Measurements from ENCODE around the gene PRKCH. TPM values are rescaled to one million over a fixed set of nuclear protein-coding genes. Genes with fewer than 3 reads are reported as not detected.

Gene PRKCH
- total and polyA plus RNA-seq, 2 of the 13 experiments (the other 11 are each of a cell fraction or from before 2014, with no cell fraction given), result 0.48 to 1.3 TPM

DNA sequence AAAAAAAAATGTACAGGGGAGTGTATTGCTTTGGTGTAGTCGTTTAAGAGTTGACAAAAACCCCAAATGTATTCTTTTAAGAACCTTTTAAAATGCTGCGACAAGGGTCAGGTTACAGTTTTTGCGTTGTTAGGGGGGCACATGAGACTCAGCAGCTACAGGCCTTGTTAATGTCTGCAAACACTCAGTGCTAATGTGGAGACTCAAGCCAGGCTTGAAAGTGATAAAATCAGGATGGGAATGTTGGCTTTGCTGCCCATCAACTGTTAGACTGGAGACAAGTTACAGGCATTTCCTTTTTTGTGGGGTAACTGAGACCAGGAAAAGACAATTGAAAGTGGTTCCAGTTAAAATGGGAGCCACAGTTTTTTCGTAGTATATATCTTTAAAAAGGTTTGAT is 84.8 kb downstream of the PRKCH start:
- FAIRE-seq, result no peak
- H3K4me1 ChIP-seq (ENCODE audit: insufficient read depth, low read length), result no peaks in the 10 kb centered on the region
- 49% methylated on average over 4 of the region's 4 CpGs for whole genome bisulfite sequencing (ENCODE audit: low lambda C conversion rate)
- ChIA-PET POLR2A (no interaction called here), CTCF (ENCODE audit: low intra/inter-chr PET ratio, low total read pairs) (no interaction called here)
- H3K79me2 ChIP-seq (ENCODE audit: insufficient read depth, low read length), result no peaks in the 10 kb centered on the region
- in situ Hi-C loops (cut with HindIII; ENCODE audit: extremely low pct_ligation_motif_present, low pct_unique_long_range_greater_than_20kb), result no loop called here
- H3K36me3 ChIP-seq (replicated peaks in 1 of 2; ENCODE audit: control insufficient read depth in 1 of 2, insufficient read depth in 2 of 2, low read length in 2 of 2), result no peaks in the 10 kb centered on the region
- no peak for ATAC-seq
- H3K27me3 ChIP-seq (ENCODE audit: control insufficient read depth in 1 of 2, insufficient read depth in 2 of 2, low read length in 2 of 2), result no peaks in the 10 kb centered on the region; a peak in 2 of 5 replicates
- no peak for DNase-seq (ENCODE audit: low spot score)
- H2AFZ ChIP-seq (ENCODE audit: low read length), result no peak overlapping the region
- H3K9me3 ChIP-seq (ENCODE audit: low read length), result no peaks in the 10 kb centered on the region
- intact Hi-C loops (cut with micrococcal nuclease; ENCODE audit: unreplicated experiment), result no loop called here
- no peak overlapping the region for H3K4me3 ChIP-seq (replicated peaks in 1 of 3; ENCODE audit: insufficient read depth in 1 of 3, low read depth in 2 of 3, low read length in 3 of 3)
- no peak overlapping the region for H3K27ac ChIP-seq (ENCODE audit: extremely low read length, insufficient read depth, low read length)
- no peak overlapping the region for H3K4me2 ChIP-seq (ENCODE audit: low read depth, low read length)
- no peaks in the 10 kb centered on the region for H4K20me1 ChIP-seq (ENCODE audit: insufficient read depth, low read length)
- no TSS peak for BruUV-seq (replicated peaks)
- no peak overlapping the region for H3K9ac ChIP-seq (ENCODE audit: insufficient read depth, low read depth, low read length)
- TF ChIP-seq CENPX (CRISPR knock-in tag; IDR thresholded peaks at IDR 0.05) (no peak), ZNF501 (CRISPR knock-in tag; IDR thresholded peaks at IDR 0.05) (no peak), HDAC6 (IDR thresholded peaks at IDR 0.05; ENCODE audit: low read depth, low read length) (no peak), THAP9 (CRISPR knock-in tag; IDR thresholded peaks at IDR 0.05; ENCODE audit: borderline replicate concordance) (no peak), HMG20B (CRISPR knock-in tag; conservative IDR thresholded peaks at IDR 0.05) (no peak), ZNF646 (CRISPR knock-in tag; IDR thresholded peaks at IDR 0.05) (no peak), ZNF136 (CRISPR knock-in tag; IDR thresholded peaks at IDR 0.05; ENCODE audit: low read depth) (no peak), ZNF138 (CRISPR knock-in tag; IDR thresholded peaks at IDR 0.05; ENCODE audit: low read depth) (no peak), RBFOX2 (IDR thresholded peaks at IDR 0.05; ENCODE audit: low read depth, low read length) (no peak), IKZF4 (CRISPR knock-in tag; IDR thresholded peaks at IDR 0.05; ENCODE audit: borderline replicate concordance, low read depth, not compliant biosample characterization) (no peak), ATF7 (IDR thresholded peaks at IDR 0.05) (no peak), ATF7 (CRISPR knock-in tag; IDR thresholded peaks at IDR 0.05) (no peak), PAXIP1 (CRISPR knock-in tag; conservative IDR thresholded peaks at IDR 0.05) (no peak)
